Neural cell (in vitro differentiated cells): ENCODE measurements around the gene DOCK7. TPM values are rescaled to one million over a fixed set of nuclear protein-coding genes. Genes with fewer than 3 reads are reported as not detected.

Source experiments
- H2AFZ ChIP-seq: fragments of 200-600, 300-800 bp; sonication (generic), shearing (Covaris generic); 2 replicates; pipeline ENCODE4 v1.6.0; 2014; ENCODE audit warnings: low read depth, mild to moderate bottlenecking, antibody characterized with exemption, low read length, moderate library complexity
- H3F3A ChIP-seq: fragments of 200-600 bp; shearing (Covaris generic); 2 replicates; pipeline ENCODE4 v1.6.1; 2016; ENCODE audit warnings: mild to moderate bottlenecking, moderate library complexity, mixed read lengths, antibody characterized with exemption, low read length; ENCODE audit not compliant: insufficient read depth, poor library complexity, severe bottlenecking
- H3K27ac ChIP-seq: fragments of 200-600, 300-800 bp; sonication (generic), shearing (Covaris generic); 2 replicates; pipeline ENCODE4 v1.5.1; 2014; ENCODE audit warnings: mild to moderate bottlenecking, low read length, moderate library complexity
- H3K27me3 ChIP-seq: fragments of 300-800, 200-600 bp; sonication (generic), shearing (Covaris generic); 2 replicates; pipeline ENCODE4 v1.6.0; 2014; ENCODE audit warnings: mild to moderate bottlenecking, low read depth, low read length, moderate library complexity; ENCODE audit not compliant: insufficient read depth
- H3K36me3 ChIP-seq: fragments of 300-800, 200-600 bp; sonication (generic), shearing (Covaris generic); 2 replicates; pipeline ENCODE4 v1.5.1; 2014; ENCODE audit warnings: mild to moderate bottlenecking, antibody characterized with exemption, low read length, moderate library complexity; ENCODE audit not compliant: insufficient read depth
- H3K4me2 ChIP-seq: fragments of 300-800, 200-600 bp; sonication (generic), shearing (Covaris generic); 2 replicates; pipeline ENCODE4 v1.6.0; 2014; ENCODE audit warnings: mild to moderate bottlenecking, low read length
- H3K4me3 ChIP-seq: fragments of 300-800, 200-600 bp; sonication (generic), shearing (Covaris generic); 2 replicates; pipeline ENCODE4 v1.5.1; 2014; ENCODE audit warnings: mild to moderate bottlenecking, low read length, moderate library complexity
- H3K79me2 ChIP-seq: fragments of 200-600 bp; shearing (Covaris generic); replicated peaks from 2 replicates; pipeline ENCODE4 v1.6.0; 2014; ENCODE audit warnings: mild to moderate bottlenecking, low read length, moderate library complexity; ENCODE audit not compliant: insufficient read depth
- H3K9ac ChIP-seq: fragments of 300-800, 200-600 bp; sonication (generic), shearing (Covaris generic); 2 replicates; pipeline ENCODE4 v1.6.1; 2016; ENCODE audit warnings: mild to moderate bottlenecking, low read length, mixed read lengths
- H3K9me2 ChIP-seq: fragments of 200-600 bp; shearing (Covaris generic); 2 replicates; pipeline ENCODE4 v1.6.1; 2016; ENCODE audit warnings: mild to moderate bottlenecking, low read length, mixed read lengths; ENCODE audit not compliant: insufficient read depth
- H3K9me3 ChIP-seq: fragments of 200-600, 300-800 bp; sonication (generic), shearing (Covaris generic); 2 replicates; pipeline ENCODE4 v1.6.1; 2016; ENCODE audit warnings: mild to moderate bottlenecking, mixed run types, low read length, moderate library complexity, mixed read lengths
- H4K20me1 ChIP-seq: fragments of 200-600 bp; shearing (Covaris generic); 2 replicates; pipeline ENCODE4 v1.6.1; 2016; ENCODE audit warnings: mild to moderate bottlenecking, mixed run types; ENCODE audit not compliant: insufficient read depth
- EP300 ChIP-seq: fragments of 450-650 bp; conservative IDR thresholded peaks from 2 replicates; pipeline ENCODE4 v1.6.1; 2014; ENCODE audit warnings: antibody characterized with exemption, mild to moderate bottlenecking, moderate library complexity; ENCODE audit not compliant: poor library complexity, severe bottlenecking
- EZH2 ChIP-seq: fragments of 200-600, 300-800 bp; shearing (Covaris generic), sonication (generic); IDR thresholded peaks from 2 replicates; pipeline ENCODE4 v1.6.1; 2014; ENCODE audit warnings: antibody characterized with exemption, low read length, borderline replicate concordance, mild to moderate bottlenecking; ENCODE audit not compliant: insufficient read depth, poor library complexity, severe bottlenecking
- MXI1 ChIP-seq: fragments of 450-650 bp; conservative IDR thresholded peaks from 2 replicates; pipeline ENCODE4 v1.6.1; 2014; ENCODE audit warnings: antibody characterized with exemption, mild to moderate bottlenecking; ENCODE audit not compliant: poor library complexity, severe bottlenecking
- POLR2AphosphoS5 ChIP-seq: IDR thresholded peaks from 2 replicates; pipeline ENCODE4 v1.6.1; 2012
- RAD21 ChIP-seq: fragments of 450-650 bp; conservative IDR thresholded peaks from 2 replicates; pipeline ENCODE4 v1.6.1; 2014; ENCODE audit warnings: antibody characterized with exemption, mild to moderate bottlenecking, moderate library complexity
- SMC3 ChIP-seq: fragments of 450-650 bp; conservative IDR thresholded peaks from 2 replicates; pipeline ENCODE4 v1.6.1; 2014; ENCODE audit warnings: antibody characterized with exemption, mild to moderate bottlenecking, moderate library complexity; ENCODE audit not compliant: poor library complexity
- TAF1 ChIP-seq: IDR thresholded peaks from 2 replicates; pipeline ENCODE4 v1.6.1; 2012; ENCODE audit warnings: low read depth
- polyA plus RNA-seq: library from polyadenylated mRNA; depleted of rRNA; stranded (reverse); fragments of >200 nt; gene quantifications from 2 replicates; pipeline ENCODE4 v1.2.3, GENCODE V29; 2014
- TF ChIP-seq, protein P1 (sequence below): IDR thresholded peaks from 2 replicates; pipeline ENCODE4 v1.6.1; 2012; ENCODE audit warnings: borderline replicate concordance
- TF ChIP-seq, protein P2 (sequence below): fragments of 450-650 bp; IDR thresholded peaks from 2 replicates; pipeline ENCODE4 v1.5.1; 2014; ENCODE audit warnings: antibody characterized with exemption, mild to moderate bottlenecking, moderate library complexity; ENCODE audit not compliant: poor library complexity, severe bottlenecking

DOCK7 gene
- polyA plus RNA-seq, 1 donor from 2014 or later = 129 TPM

DNA sequence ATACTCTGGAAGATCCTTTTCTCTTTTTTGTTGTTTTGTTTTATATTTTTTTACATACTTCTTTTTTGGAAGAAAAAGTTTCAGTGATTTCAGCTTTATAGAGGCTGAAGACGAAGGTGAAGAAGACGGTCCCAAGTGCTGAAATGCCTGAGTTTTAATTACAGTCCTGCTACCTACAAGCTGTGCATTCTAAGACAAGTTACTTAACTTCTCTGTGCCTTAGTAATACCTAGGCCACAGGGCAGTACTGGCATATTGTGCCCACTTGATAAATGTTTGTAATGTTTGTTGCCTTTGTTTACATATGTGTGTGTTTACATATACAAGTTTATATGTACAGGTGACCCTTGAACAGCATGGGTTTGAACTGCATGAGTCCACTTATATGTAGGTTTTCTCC lies 147.1 kb downstream of the DOCK7 start:
- H4K20me1 ChIP-seq = no peaks in the 10 kb centered on the region
- H3K36me3 ChIP-seq = no peaks in the 10 kb centered on the region

DNA sequence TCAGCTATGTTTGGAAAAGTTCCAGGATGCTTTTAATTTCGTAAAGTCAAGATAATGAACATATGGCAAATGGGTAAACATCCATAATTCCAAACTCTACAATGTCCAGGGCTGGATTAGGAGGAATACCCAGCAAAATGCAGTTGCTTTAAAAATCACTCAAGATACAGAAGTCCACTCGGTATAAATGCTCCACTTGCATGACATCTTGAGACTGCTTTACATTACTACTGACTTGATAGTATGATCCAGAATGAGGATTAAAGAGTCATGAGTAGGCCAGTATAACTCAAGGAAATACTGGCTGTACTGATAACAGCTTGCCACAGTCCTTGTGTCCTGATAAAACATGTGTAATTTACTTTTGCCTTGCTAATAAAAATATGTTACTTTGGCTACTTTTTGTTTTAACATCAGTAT lies 149.1 kb downstream of the DOCK7 start:
- H3K79me2 ChIP-seq = no peaks in the 10 kb centered on the region
- no peaks in the 10 kb centered on the region for H3K36me3 ChIP-seq
- no peaks in the 10 kb centered on the region for H3K27me3 ChIP-seq
- no peaks in the 10 kb centered on the region for H4K20me1 ChIP-seq
- H3K4me2 ChIP-seq = no peak overlapping the region
- no peak overlapping the region for H3K9ac ChIP-seq
- no peaks in the 10 kb centered on the region for H3F3A ChIP-seq
- no peaks in the 10 kb centered on the region for H3K9me2 ChIP-seq
- H3K4me3 ChIP-seq = no peak overlapping the region
- no peaks in the 10 kb centered on the region for H3K9me3 ChIP-seq
- H2AFZ ChIP-seq = no peak overlapping the region
- no peak overlapping the region for H3K27ac ChIP-seq
- TF ChIP-seq, protein P1, sequence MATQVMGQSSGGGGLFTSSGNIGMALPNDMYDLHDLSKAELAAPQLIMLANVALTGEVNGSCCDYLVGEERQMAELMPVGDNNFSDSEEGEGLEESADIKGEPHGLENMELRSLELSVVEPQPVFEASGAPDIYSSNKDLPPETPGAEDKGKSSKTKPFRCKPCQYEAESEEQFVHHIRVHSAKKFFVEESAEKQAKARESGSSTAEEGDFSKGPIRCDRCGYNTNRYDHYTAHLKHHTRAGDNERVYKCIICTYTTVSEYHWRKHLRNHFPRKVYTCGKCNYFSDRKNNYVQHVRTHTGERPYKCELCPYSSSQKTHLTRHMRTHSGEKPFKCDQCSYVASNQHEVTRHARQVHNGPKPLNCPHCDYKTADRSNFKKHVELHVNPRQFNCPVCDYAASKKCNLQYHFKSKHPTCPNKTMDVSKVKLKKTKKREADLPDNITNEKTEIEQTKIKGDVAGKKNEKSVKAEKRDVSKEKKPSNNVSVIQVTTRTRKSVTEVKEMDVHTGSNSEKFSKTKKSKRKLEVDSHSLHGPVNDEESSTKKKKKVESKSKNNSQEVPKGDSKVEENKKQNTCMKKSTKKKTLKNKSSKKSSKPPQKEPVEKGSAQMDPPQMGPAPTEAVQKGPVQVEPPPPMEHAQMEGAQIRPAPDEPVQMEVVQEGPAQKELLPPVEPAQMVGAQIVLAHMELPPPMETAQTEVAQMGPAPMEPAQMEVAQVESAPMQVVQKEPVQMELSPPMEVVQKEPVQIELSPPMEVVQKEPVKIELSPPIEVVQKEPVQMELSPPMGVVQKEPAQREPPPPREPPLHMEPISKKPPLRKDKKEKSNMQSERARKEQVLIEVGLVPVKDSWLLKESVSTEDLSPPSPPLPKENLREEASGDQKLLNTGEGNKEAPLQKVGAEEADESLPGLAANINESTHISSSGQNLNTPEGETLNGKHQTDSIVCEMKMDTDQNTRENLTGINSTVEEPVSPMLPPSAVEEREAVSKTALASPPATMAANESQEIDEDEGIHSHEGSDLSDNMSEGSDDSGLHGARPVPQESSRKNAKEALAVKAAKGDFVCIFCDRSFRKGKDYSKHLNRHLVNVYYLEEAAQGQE = no peak
- no peak for TF ChIP-seq EZH2
- TF ChIP-seq, protein P2, sequence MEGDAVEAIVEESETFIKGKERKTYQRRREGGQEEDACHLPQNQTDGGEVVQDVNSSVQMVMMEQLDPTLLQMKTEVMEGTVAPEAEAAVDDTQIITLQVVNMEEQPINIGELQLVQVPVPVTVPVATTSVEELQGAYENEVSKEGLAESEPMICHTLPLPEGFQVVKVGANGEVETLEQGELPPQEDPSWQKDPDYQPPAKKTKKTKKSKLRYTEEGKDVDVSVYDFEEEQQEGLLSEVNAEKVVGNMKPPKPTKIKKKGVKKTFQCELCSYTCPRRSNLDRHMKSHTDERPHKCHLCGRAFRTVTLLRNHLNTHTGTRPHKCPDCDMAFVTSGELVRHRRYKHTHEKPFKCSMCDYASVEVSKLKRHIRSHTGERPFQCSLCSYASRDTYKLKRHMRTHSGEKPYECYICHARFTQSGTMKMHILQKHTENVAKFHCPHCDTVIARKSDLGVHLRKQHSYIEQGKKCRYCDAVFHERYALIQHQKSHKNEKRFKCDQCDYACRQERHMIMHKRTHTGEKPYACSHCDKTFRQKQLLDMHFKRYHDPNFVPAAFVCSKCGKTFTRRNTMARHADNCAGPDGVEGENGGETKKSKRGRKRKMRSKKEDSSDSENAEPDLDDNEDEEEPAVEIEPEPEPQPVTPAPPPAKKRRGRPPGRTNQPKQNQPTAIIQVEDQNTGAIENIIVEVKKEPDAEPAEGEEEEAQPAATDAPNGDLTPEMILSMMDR = no peak
- TF ChIP-seq EP300 = no peak
- no peak for TF ChIP-seq SMC3

More for the DNA sequence above, 147.1 kb downstream of the DOCK7 start:
- H2AFZ ChIP-seq = no peak overlapping the region
- no peaks in the 10 kb centered on the region for H3F3A ChIP-seq
- TF ChIP-seq TAF1 = no peak
- TF ChIP-seq EP300 = no peak
- no peak for TF ChIP-seq RAD21
- TF ChIP-seq, protein P2 = no peak
- TF ChIP-seq EZH2 = no peak
- no peak for TF ChIP-seq POLR2AphosphoS5
- no peak for TF ChIP-seq SMC3
- no peak for TF ChIP-seq MXI1
- TF ChIP-seq, protein P1 = no peak
- no peaks in the 10 kb centered on the region for H3K9me2 ChIP-seq
- H3K9me3 ChIP-seq = no peaks in the 10 kb centered on the region
- no peak overlapping the region for H3K4me2 ChIP-seq
- no peak overlapping the region for H3K9ac ChIP-seq
- no peaks in the 10 kb centered on the region for H3K27me3 ChIP-seq
- H3K4me3 ChIP-seq = no peak overlapping the region
- H3K79me2 ChIP-seq = no peaks in the 10 kb centered on the region
- no peak overlapping the region for H3K27ac ChIP-seq
